ENCODE measurements around the gene PET117. TPM values are rescaled to one million over a fixed set of nuclear protein-coding genes. Genes with fewer than 3 reads are reported as not detected.
"Not testable (repeated sequence)": the region's sequence is repeated elsewhere in the genome, so short reads cannot be mapped to it uniquely, and the experiment has no call there.

Gene PET117
- total RNA-seq, 1 donor from 2014 or later = 14.1 TPM

- Mint-ChIP-seq H3K4me3 (no peak overlapping the region), H3K27me3 (ENCODE audit: low read depth) (peaks cover 7% of the 10 kb centered on the region), H3K36me3 (no peaks in the 10 kb centered on the region), H3K4me1 (no peaks in the 10 kb centered on the region), H3K27ac (no peak overlapping the region), H3K9me3 (peaks cover 8% of the 10 kb centered on the region)
- DNase-seq (ENCODE audit: low spot score in 2 of 2, unreplicated experiment in 2 of 2) = no peak
- no peak for TF ChIP-seq CTCF (IDR thresholded peaks at IDR 0.05; ENCODE audit: unreplicated experiment)
Observed at GRCh38 chr20:18108326-18108725, 29.3 kb upstream of the PET117 start.

- H3K27me3 Mint-ChIP-seq (ENCODE audit: low read depth) = peaks cover 34% of the 10 kb centered on the region
- DNase-seq (ENCODE audit: low spot score in 2 of 2, unreplicated experiment in 2 of 2); H3K36me3 Mint-ChIP-seq; H3K4me1 Mint-ChIP-seq; H3K4me3 Mint-ChIP-seq; H3K27ac Mint-ChIP-seq: not testable (repeated sequence)
- H3K9me3 Mint-ChIP-seq = peaks cover 11% of the 10 kb centered on the region
Observed at GRCh38 chr20:18128574-18128973, 9.1 kb upstream of the PET117 start.

- no peak overlapping the region for H3K4me3 Mint-ChIP-seq
- DNase-seq (ENCODE audit: low spot score in 2 of 2, unreplicated experiment in 2 of 2) = no peak
- TF ChIP-seq CTCF (IDR thresholded peaks at IDR 0.05; ENCODE audit: unreplicated experiment) = no peak
- H3K4me1 Mint-ChIP-seq = peaks cover 5% of the 10 kb centered on the region
- peaks cover 12% of the 10 kb centered on the region for H3K27me3 Mint-ChIP-seq (ENCODE audit: low read depth)
- H3K36me3 Mint-ChIP-seq = no peaks in the 10 kb centered on the region
- no peak overlapping the region for H3K27ac Mint-ChIP-seq
- no peaks in the 10 kb centered on the region for H3K9me3 Mint-ChIP-seq
Observed at GRCh38 chr20:18132663-18133062, 5.0 kb upstream of the PET117 start.

GRCh38 chr20:18133962-18134361 is 3.7 kb upstream of the PET117 start:
- Mint-ChIP-seq H3K4me3 (no peak overlapping the region), H3K27ac (no peak overlapping the region), H3K36me3 (no peaks in the 10 kb centered on the region), H3K4me1 (peaks cover 9% of the 10 kb centered on the region), H3K27me3 (ENCODE audit: low read depth) (peaks cover 7% of the 10 kb centered on the region), H3K9me3 (no peaks in the 10 kb centered on the region)
- no peak for DNase-seq (ENCODE audit: low spot score in 2 of 2, unreplicated experiment in 2 of 2)
- TF ChIP-seq CTCF (IDR thresholded peaks at IDR 0.05; ENCODE audit: unreplicated experiment) = no peak

GRCh38 chr20:18138266-18138582 is 561 bp downstream of the PET117 start:
- no peak for TF ChIP-seq CTCF (IDR thresholded peaks at IDR 0.05; ENCODE audit: unreplicated experiment)
- no peaks in the 10 kb centered on the region for H3K27me3 Mint-ChIP-seq (ENCODE audit: low read depth)

GRCh38 chr20:18138639-18139583 is 1.2 kb downstream of the PET117 start:
- Mint-ChIP-seq H3K27me3 (ENCODE audit: low read depth) (no peaks in the 10 kb centered on the region), H3K4me1 (peaks cover 21% of the 10 kb centered on the region), H3K27ac (peak overlapping the region; percentile 19), H3K36me3 (peaks cover 7% of the 10 kb centered on the region), H3K9me3 (no peaks in the 10 kb centered on the region), H3K4me3 (peak overlapping the region; percentile 88)
- no peak for TF ChIP-seq CTCF (IDR thresholded peaks at IDR 0.05; ENCODE audit: unreplicated experiment)
- DNase-seq (ENCODE audit: low spot score in 2 of 2, unreplicated experiment in 2 of 2) = no peak

More at GRCh38 chr20:18138266-18138582, 561 bp downstream of the PET117 start:
- Mint-ChIP-seq H3K4me3 (peak overlapping the region; percentile 88), H3K9me3 (no peaks in the 10 kb centered on the region), H3K36me3 (peaks cover 7% of the 10 kb centered on the region), H3K27ac (peak overlapping the region; percentile 19), H3K4me1 (peaks cover 21% of the 10 kb centered on the region)
- no peak for DNase-seq (ENCODE audit: low spot score in 2 of 2, unreplicated experiment in 2 of 2)

All from mesothelial cell of epicardium (in vitro differentiated cells).